Subcutaneous adipose tissue (tissue), 4 donors: ENCODE results near the gene PEBP1. TPM values are rescaled to one million over a fixed set of nuclear protein-coding genes. Genes with fewer than 3 reads are reported as not detected.

ENCODE experiments used
- total RNA-seq, 4 donors: library from RNA; depleted of rRNA; stranded (reverse); fragments of >200 nt; gene quantifications; one replicate each; pipeline ENCODE4 v1.1.0, GENCODE V29; 2016
- TF ChIP-seq, protein P1 (sequence below): fragments of 450-650 bp; IDR thresholded peaks from one replicate; pipeline ENCODE4 v1.5.1; 2016; ENCODE audit warnings: low read depth, mild to moderate bottlenecking, control low read depth, antibody characterized with exemption, moderate library complexity

The PEBP1 gene
- total RNA-seq, 4 donors from 2014 or later = 207 to 336 (median 255) TPM

- TF ChIP-seq, protein P1, sequence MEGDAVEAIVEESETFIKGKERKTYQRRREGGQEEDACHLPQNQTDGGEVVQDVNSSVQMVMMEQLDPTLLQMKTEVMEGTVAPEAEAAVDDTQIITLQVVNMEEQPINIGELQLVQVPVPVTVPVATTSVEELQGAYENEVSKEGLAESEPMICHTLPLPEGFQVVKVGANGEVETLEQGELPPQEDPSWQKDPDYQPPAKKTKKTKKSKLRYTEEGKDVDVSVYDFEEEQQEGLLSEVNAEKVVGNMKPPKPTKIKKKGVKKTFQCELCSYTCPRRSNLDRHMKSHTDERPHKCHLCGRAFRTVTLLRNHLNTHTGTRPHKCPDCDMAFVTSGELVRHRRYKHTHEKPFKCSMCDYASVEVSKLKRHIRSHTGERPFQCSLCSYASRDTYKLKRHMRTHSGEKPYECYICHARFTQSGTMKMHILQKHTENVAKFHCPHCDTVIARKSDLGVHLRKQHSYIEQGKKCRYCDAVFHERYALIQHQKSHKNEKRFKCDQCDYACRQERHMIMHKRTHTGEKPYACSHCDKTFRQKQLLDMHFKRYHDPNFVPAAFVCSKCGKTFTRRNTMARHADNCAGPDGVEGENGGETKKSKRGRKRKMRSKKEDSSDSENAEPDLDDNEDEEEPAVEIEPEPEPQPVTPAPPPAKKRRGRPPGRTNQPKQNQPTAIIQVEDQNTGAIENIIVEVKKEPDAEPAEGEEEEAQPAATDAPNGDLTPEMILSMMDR = no peak
Observed at GRCh38 chr12:118137148-118137678, 1.3 kb downstream of the PEBP1 start.

DNA sequence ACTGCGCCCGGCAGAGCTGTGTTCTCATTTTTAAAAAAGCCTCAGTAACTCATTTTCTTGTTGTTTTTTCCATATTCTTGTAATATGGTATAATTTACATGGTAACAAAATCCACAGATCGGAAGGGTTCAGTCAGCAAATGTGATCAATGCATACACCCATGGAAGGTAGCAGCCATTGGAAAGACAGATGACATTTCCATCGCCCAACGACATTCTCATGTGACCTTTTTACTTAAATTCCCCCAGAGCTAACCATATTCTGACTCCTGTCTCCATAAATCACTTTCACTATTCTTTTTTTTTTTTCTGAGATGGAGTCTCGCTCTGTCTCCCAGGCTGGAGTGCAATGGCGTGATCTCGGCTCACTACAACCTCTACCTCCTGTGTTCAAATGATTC lies 4.9 kb downstream of the PEBP1 start:
- TF ChIP-seq, protein P1 = no peak

DNA sequence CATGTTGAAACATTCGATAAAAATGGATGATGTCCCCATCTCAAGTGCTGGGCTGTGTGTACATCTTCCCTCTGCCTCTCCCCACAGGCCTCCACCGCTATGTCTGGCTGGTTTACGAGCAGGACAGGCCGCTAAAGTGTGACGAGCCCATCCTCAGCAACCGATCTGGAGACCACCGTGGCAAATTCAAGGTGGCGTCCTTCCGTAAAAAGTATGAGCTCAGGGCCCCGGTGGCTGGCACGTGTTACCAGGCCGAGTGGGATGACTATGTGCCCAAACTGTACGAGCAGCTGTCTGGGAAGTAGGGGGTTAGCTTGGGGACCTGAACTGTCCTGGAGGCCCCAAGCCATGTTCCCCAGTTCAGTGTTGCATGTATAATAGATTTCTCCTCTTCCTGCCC lies 8.6 kb downstream of the PEBP1 start:
- TF ChIP-seq, protein P1 = no peak

- TF ChIP-seq, protein P1 = no peak
Observed at GRCh38 chr12:118145113-118145797, 9.3 kb downstream of the PEBP1 start.

GRCh38 chr12:118145798-118146156 lies 9.9 kb downstream of the PEBP1 start:
- TF ChIP-seq, protein P1 = no peak

DNA sequence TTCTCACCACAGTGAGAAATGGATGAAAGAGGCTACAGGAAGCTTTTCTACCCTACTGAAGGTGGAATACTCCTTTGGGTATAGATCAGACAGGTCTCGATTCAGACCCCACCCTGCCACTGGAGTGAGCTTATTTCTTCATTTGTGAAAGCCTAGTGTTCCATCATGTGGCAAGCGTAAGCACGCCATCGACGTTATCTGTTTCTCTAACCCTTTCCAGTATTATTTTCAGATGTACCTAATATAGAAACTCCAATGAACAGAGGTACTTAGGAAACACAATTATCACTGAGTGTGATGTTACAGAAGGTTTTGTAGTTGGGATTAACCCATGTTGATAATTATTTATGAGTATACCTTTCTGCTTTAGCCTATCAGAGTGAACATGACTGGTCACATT lies 12.4 kb downstream of the PEBP1 start:
- TF ChIP-seq, protein P1 = no peak

DNA sequence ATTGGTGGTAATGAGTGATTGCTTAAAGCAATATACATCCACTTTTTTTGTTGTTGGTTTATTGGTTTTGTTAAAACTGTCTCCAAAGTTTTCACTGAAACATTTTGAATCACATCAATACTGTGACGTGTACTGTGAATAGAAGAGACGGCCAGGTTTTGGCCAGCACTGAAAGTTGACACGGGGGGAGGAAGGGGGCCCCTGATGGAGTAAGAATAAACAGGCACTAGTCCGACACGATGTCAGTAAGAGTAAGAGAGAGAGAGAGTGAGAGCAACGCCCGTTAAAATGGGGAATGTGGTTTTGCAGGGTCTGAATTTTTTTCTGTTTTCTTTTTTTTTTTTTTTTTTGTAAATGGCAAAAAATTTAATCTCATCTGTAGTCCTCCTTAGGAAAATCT lies 14.7 kb downstream of the PEBP1 start:
- TF ChIP-seq, protein P1 = no peak
